UCSD-AML1 (cell line): Measurements from ENCODE around the gene MASP2.
"Not testable (repeated sequence)": the region's sequence is repeated elsewhere in the genome, so short reads cannot be mapped to it uniquely, and the experiment has no call there.

Experiments
- DNase-seq: peaks from one replicate; lab custom pipeline; 2025; ENCODE audit not compliant: unreplicated experiment; lab: John Stamatoyannopoulos, UW

The MASP2 gene

DNA sequence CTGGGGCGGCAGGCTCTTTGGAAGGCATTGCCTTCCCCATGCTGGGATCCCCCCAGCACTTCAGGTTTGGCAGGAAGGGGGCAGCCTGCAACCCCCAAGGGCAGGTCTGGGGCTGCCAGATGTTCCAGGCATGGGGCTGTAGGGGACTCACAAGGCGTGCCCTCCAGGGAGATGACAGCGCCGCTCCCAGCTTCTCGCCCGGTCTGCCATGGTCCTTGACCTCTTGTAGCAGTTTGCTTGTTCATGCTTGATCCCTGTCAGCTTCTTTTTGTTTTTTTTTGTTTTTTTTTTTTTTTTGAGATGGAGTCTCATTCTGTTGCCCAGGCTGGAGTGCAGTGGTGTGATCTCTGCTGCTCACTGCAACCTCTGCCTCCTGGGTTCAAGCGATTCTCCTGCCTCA lies 56.2 kb downstream of the MASP2 start:
- DNase-seq, result no peak

DNA sequence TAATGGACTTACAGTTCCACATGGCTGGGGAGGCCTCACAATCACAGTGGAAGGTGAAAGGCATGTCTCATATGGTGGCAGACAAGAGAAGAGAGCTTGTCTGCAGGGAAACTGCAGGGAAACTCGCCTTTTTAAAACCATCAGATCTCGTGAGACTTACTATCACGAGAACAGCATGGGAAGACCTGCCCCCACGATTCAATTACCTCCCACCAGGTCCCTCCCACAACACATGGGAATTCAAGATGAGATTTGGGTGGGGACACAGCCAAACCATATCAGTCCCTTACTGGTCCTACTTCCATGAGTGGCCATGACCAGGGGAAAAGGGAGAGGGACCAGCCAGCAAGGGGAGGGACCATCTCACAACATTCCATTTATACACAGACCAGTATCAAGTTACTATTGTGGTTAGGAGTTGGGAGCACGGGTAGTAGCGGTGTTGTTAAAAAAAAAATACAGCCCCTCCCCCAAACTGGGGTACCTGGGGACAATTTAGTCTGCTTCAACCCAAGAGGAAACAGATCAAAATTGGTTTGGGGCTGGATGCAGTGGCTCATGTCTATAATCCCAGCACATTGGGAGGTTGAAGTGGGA lies 57.0 kb downstream of the MASP2 start:
- not testable (repeated sequence) for DNase-seq

DNA sequence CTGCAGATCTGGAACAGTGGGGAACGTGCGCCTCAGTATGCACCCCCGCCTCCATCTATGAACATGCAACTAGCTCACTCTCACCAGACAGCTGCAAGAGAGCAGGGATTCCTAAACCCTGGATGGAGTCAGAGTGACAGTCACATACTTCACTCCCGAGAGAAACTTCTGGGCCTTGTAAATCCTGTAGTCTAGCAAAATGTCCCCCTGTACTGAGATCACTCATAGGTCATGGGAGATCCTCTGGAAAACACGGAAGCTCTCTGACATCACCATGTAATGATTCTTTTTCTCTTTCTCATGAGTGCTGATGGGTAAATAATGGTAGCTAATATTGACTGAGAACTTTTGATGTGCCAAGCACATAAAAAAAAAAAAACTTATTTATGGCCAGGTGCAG lies 57.9 kb downstream of the MASP2 start:
- no peak for DNase-seq

DNA sequence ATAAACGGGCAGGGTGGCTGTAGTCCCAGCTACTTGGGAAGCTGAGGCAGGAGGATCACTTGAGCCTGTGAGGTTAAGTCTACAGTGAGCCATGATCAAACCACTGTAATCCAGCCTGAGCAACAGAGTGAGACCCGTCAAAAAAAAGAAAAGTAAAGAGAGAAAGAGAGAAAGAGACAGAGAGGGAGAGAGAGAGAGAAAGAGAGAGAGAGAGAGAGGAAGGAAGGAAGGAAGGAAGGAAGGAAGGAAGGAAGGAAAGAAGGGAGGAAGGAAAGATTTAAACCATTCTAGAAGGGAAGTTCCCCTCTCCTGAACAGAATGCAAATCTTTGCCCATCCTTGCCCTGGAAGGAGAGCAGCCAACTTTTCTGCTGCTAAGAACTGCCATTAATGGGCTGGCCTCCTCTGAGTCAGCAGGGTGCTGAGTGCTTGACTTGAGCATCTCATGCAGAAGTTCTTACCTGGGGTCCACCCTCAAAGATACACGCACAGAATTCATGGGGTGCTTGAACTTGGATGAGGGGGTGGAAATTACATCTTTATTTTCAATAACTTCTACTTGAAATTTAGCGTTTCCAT lies 59.1 kb downstream of the MASP2 start:
- no peak for DNase-seq

DNA sequence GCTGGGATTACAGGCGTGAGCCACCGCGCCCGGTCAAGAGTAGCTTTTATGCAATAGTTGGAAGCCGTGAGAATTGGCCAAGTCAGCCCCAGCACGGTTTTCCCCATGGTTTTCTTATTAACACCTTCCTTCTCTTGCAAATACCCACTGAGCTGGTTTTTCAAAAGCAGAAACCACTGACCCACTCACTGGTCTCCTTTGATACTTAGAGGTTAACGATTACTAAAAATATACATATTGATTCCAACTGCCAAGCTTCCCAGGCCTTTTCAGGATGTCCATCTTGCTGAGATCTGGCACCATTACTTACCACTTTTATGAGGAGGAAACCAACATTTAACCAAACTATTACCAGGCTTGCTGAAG lies 60.5 kb downstream of the MASP2 start:
- no peak for DNase-seq

DNA sequence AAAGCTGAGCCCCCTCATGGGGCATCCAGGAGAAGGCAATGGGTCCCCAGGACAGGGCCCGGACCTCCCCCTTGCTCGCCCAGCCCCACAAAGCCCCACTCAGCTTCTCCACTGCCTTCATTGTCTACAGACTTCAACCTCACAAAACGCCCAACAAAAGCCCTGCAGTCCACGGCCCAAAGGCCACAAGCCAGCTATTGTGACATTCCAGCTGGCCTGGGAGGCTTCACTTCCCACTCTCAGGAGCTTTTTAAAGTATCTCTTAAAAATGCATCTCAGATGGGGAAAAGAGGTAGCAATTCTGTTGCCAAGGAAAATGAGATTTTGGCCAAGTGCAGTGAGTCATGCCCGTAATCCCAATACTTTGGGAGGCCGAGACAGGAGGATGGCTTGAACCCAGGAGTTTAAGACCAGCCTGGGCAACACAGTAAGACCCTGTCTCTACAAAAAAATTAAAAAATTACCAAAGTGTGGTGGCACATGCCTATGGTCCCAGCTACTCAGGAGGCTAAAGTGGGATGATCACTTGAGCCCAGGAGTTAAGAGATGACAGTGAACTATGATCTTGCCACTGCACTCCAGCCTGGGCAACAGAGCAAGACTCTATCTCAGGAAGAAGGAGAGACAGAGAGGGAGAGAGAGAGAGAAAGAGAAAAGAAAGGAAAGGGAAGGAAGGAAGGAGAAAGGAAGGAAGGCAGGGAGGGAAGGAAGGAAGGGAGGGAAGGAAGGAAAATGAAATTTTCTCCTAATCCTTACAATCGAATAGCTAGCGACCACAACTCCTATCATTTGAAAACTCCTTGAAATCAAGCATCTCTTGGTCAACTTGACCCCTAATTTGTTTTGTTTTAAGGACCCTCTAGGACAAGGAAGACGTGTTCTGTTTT lies 66.0 kb downstream of the MASP2 start:
- no peak for DNase-seq

DNA sequence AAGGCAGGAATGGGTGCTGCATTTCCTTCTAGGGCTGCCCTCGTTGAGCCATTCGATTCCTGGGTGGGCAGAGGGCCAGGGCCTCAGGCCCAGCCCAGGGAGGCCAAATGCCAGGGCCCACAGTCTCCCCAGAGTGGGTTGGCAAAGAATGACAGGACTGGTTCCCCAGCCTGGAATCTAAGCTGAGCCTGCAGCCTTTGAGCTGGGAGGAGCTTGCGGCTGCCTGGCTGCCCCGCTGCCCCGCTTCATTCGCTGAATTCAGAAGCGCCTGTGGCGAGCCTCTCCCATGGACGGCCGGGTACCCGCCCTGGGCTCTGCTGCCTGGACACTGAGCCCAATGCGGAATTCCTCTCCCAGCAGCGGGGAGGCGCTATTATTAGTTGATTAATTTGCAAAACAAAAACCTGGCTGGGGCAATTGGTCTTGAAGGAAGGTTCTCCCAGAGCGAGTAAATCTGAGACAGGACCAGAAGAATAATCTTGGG lies 66.9 kb downstream of the MASP2 start:
- DNase-seq, result no peak

DNA sequence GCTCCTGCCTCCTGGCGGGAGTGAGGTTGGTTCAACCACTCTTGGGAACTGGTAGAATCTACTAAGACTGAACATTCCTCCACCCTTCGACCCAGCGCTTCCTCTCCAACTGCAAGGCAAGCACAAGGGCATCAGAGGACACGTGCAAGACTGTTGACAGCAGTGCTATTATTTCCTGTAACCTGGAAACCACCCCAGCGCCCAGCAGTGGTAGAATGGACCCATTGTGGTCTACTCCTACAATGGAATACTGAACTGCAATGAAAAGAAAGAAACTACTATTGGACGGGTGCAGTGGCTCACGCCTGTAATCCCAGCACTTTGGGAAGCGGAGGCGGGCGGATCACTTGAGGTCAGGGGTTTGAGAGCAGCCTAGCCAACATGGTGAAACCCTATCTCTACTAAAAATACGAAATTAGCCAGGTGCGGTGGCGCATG lies 67.5 kb downstream of the MASP2 start:
- DNase-seq, result no peak

DNA sequence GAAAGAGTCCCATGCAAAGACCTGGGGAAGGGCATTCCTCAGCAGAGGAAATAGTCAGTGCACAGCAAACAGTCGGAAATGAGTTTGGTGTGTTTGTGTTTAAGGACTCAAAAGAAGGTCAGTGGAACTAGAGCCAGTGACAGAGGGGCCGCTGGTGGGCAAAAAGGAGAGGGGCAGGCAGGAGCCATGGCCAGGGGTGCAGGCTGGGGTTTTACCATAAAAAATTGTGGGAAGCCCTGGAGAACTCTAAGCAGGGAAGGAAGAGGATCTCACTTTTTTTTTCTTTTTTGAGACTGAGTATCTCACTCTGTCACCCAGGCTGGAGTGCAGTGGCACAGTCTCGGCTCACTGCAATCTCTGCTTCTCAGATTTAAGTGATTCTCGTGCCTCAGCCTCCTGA lies 68.3 kb downstream of the MASP2 start:
- DNase-seq, result no peak
